Measurements from ENCODE around the gene TMEM131L.
"Not testable (repeated sequence)": the region's sequence is repeated elsewhere in the genome, so short reads cannot be mapped to it uniquely, and the experiment has no call there.

The TMEM131L gene

DNA sequence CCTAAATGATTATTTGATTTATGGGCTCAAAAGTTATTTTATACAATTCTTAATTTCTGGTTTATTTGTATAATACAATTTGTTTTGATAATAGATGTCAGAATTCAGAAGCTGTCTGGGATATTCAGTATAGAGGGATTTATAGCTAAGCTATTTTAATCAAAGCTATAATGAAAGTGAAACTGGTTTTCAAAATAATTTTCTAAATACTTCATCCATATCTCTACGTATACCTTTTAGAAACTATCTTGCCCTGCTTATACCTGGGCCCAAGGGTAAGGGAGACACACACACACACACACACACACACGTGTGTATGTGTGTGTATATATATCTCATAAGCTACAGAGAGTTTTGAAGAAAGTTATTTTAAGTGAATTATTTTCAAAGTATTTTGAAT lies 2.9 kb downstream of the TMEM131L start:
- ChIA-PET POLR2A (ENCODE audit: low non-redundant PET) (no interaction called here), CTCF (no interaction called here)
- TF ChIP-seq, protein P1, sequence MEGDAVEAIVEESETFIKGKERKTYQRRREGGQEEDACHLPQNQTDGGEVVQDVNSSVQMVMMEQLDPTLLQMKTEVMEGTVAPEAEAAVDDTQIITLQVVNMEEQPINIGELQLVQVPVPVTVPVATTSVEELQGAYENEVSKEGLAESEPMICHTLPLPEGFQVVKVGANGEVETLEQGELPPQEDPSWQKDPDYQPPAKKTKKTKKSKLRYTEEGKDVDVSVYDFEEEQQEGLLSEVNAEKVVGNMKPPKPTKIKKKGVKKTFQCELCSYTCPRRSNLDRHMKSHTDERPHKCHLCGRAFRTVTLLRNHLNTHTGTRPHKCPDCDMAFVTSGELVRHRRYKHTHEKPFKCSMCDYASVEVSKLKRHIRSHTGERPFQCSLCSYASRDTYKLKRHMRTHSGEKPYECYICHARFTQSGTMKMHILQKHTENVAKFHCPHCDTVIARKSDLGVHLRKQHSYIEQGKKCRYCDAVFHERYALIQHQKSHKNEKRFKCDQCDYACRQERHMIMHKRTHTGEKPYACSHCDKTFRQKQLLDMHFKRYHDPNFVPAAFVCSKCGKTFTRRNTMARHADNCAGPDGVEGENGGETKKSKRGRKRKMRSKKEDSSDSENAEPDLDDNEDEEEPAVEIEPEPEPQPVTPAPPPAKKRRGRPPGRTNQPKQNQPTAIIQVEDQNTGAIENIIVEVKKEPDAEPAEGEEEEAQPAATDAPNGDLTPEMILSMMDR (conservative IDR thresholded peaks at IDR 0.05; ENCODE audit: low read depth), result no peak

DNA sequence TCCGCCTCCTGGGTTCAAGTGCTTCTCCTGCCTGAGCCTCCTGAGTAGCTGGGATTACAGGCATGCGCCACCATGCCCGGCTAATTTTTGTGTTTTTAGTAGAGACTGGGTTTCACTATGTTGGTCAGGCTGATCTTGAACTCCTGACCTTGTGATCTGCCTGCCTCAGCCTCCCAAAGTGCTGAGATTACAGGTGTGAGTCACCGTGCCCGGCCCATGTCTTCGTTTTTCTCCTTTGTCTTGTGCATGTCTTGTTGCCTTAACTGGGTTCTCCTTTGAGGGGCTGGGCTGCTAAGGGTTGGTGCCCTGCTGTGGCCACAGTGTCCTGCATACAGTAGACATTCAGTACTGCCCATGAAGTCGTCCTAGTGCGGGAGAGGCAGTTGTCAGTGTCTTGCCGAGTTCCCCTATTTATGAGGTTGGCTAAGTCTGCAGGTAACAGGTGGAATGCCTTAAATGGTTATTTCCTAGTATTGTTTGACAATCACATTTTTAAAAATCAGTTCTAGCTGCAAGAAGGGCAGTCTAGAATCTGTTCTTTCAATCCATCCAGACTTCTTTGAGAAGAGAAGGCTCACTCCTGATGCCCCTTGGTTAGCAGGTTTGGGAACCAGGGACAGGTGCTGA lies 5.0 kb downstream of the TMEM131L start:
- POLR2A ChIA-PET (ENCODE audit: low non-redundant PET); DNase-seq (ENCODE audit: low spot score); CTCF ChIA-PET: not testable (repeated sequence)
- H3K27ac ChIP-seq, result peak overlapping the region; percentile 65

More for the DNA sequence above, 2.9 kb downstream of the TMEM131L start:
- no peak overlapping the region for H3K27ac ChIP-seq
- DNase-seq (ENCODE audit: low spot score), result no peak

DNA sequence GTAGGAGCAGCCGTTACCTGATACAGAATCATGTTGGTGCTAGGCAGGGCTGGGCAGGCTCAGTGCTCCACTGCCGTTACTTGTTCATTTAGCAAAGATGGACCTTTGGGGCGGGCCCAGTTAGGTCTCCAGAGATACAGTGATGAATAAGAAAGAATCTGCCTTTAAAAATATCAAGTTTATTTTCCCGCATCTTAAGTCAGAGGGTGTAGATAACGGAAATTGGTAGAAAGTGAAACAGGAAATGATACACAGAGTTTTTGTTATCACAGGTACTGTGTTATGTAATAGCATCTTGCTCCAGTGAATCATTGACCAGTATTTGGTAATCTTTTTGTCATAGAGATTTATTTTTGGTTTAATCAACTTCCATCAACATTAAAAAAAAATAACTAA lies 5.5 kb downstream of the TMEM131L start:
- POLR2A ChIA-PET (ENCODE audit: low non-redundant PET), result no interaction called here
- TF ChIP-seq, protein P1 (conservative IDR thresholded peaks at IDR 0.05; ENCODE audit: low read depth), result no peak
- CTCF ChIA-PET, result no interaction called here
- peak overlapping the region; percentile 65 for H3K27ac ChIP-seq
- DNase-seq (ENCODE audit: low spot score), result peak; percentile 42

DNA sequence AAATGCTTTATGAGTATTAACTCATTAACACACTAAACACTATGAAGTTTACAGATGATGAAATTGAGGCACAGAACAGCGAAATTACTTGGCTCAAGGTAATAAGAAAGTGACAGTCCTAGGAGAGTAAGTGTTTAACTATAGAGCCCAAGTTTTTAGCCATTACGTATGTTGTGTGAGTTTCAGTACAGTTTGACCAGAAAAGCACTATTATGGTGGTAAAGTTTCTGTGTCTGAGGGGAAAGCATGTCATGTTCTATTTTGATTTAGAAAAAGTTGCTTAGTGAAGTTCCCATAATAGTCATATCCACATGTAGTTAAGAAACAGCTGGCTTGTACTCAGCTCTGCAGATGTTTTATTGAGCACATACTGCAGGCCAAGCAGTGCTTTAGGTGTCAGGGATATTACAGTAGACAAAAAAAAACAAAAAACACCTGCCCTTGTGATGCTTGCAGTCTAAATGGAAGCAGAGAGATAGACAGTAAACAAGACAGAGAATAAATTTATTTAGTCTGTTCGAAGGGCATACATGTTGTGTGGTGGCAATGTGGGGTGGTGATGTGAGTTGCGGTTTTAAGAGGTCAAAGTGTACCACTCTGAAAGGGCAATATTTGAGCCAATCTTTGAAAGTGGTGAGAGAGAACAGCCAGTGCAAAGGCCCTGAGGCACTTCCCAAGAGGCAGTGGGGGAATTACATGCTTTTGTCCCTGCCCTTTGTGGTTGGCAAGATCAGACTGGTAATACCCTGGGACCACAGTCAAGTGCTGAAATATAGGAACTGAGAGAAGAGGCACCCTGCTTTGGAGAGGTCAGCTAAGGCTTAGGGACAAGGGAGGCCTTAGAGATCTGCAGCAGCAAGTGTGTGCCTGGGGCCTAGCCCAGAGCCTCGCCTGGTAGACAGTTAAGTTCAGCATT lies 6.2 kb downstream of the TMEM131L start:
- H3K27ac ChIP-seq, result no peak overlapping the region
- POLR2A ChIA-PET (ENCODE audit: low non-redundant PET), result no interaction called here
- CTCF ChIA-PET, result no interaction called here
- TF ChIP-seq, protein P1 (conservative IDR thresholded peaks at IDR 0.05; ENCODE audit: low read depth), result no peak
- DNase-seq (ENCODE audit: low spot score), result no peak

DNA sequence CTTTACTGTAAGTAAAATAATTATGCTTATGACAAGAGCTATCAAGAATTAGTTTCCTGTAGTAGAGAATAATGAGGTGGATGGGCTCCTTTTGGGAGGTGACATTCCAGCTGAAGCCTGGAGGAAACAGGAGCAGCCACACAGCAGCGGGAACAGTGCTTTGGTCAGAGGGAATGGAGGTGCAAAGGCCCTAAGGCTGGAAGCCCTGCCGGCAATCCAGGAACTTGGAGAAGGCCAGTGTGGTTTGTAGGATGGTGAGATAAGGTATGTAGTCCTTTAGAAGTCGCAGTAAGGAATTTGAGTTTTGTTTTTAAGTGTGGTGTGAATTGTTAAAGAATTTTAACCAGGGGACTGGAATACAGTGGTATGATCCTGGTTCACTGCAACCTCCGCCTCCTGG lies 8.1 kb downstream of the TMEM131L start:
- H3K27ac ChIP-seq, result no peak overlapping the region
- DNase-seq (ENCODE audit: low spot score), result no peak
- ChIA-PET POLR2A (ENCODE audit: low non-redundant PET) (no interaction called here), CTCF (no interaction called here)
- TF ChIP-seq, protein P1 (conservative IDR thresholded peaks at IDR 0.05; ENCODE audit: low read depth), result no peak

DNA sequence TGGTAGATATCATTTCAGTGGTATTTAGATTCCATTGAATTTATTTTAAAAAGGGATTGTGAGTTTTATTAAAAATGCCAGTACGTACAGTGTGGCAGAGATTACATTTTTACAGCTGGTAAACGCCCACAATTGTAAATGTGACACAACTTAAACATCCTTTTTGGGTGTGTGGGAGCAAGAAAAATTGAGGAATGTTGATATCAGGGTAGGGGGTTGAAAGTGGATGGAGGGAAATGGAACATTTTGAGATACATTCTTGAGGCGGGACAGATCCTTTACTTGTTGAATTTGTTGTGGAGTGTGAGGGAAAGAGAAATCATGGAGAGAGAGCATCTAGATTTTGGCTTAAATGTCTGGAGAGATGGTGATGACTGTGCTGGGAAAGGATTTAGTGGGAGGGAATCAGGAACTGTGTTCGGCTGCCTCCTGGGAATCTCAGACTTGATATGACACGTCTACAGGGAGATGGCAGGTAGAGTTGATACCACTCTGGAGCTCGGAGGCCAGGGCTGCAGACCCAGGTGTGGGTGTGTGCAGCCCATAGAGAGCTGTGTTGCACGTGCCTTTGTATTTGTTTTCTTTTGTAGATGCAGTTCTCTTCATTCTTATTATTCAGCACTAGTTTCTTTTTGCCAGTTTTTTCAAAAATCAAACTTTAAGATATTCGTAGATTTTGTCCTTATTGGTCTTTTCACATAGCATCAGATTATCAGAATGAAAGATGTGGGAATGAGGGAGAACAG lies 10.8 kb downstream of the TMEM131L start:
- DNase-seq (ENCODE audit: low spot score), result peak; percentile 26
- POLR2A ChIA-PET (ENCODE audit: low non-redundant PET), result no interaction called here
- H3K27ac ChIP-seq, result peak overlapping the region; percentile 54
- TF ChIP-seq, protein P1 (conservative IDR thresholded peaks at IDR 0.05; ENCODE audit: low read depth), result no peak
- CTCF ChIA-PET, result no interaction called here

All from RWPE1 (cell line).